ENCODE data around the gene EIF2D. TPM values are rescaled to one million over a fixed set of nuclear protein-coding genes. Genes with fewer than 3 reads are reported as not detected.
A peak's percentile ranks its signal among the peaks of the same experiment; 100 is the strongest.

The EIF2D gene
- total RNA-seq, 1 donor from 2014 or later: 45.6 TPM

DNA sequence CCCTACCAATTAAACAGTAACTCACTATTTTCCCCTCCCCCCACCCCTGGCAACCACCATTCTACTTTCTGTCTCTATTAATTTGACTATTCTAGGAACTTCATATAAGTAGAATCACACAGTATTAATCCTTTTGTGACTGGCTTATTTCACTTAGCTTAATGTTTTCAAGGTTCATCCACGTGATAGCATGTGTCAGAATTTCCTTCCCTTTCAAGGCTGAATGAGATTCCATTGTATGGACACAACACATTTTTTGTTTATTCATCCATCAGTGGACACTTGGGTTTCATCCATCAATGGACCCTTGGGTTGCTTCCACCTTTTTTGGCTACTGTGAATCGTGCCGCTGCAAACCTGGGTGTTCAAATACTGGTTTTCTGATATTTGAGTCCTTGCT, 41.7 kb downstream of the EIF2D start:
- peak; percentile 40 for DNase-seq (ENCODE audit: low read depth)
- TF ChIP-seq, protein P1, sequence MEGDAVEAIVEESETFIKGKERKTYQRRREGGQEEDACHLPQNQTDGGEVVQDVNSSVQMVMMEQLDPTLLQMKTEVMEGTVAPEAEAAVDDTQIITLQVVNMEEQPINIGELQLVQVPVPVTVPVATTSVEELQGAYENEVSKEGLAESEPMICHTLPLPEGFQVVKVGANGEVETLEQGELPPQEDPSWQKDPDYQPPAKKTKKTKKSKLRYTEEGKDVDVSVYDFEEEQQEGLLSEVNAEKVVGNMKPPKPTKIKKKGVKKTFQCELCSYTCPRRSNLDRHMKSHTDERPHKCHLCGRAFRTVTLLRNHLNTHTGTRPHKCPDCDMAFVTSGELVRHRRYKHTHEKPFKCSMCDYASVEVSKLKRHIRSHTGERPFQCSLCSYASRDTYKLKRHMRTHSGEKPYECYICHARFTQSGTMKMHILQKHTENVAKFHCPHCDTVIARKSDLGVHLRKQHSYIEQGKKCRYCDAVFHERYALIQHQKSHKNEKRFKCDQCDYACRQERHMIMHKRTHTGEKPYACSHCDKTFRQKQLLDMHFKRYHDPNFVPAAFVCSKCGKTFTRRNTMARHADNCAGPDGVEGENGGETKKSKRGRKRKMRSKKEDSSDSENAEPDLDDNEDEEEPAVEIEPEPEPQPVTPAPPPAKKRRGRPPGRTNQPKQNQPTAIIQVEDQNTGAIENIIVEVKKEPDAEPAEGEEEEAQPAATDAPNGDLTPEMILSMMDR (conservative IDR thresholded peaks at IDR 0.05; ENCODE audit: low read depth, low read length): no peak
- no peak overlapping the region for H3K4me3 ChIP-seq (ENCODE audit: low read depth, low read length)

DNA sequence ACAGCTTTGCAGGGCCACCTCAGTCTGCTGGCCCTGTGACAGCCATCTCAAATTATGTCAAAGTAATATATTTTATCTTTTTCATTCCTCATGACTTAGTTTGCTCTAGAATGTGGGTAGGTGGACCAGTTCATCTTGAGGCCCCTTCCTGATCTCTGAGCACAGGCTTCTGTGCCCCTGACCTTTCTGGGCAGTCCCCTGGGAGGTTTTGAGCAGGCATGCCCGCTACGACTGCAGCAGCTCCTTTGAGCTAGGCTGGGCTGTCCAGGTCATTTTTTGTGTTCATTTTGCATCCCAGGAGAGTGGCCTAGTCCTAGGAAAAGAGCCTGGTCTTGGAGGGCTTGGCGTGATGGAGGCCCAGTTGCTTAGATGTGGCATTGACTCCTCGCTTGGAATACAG, 42.7 kb downstream of the EIF2D start:
- no peak overlapping the region for H3K4me3 ChIP-seq (ENCODE audit: low read depth, low read length)
- DNase-seq (ENCODE audit: low read depth): no peak
- TF ChIP-seq, protein P1 (conservative IDR thresholded peaks at IDR 0.05; ENCODE audit: low read depth, low read length): no peak

DNA sequence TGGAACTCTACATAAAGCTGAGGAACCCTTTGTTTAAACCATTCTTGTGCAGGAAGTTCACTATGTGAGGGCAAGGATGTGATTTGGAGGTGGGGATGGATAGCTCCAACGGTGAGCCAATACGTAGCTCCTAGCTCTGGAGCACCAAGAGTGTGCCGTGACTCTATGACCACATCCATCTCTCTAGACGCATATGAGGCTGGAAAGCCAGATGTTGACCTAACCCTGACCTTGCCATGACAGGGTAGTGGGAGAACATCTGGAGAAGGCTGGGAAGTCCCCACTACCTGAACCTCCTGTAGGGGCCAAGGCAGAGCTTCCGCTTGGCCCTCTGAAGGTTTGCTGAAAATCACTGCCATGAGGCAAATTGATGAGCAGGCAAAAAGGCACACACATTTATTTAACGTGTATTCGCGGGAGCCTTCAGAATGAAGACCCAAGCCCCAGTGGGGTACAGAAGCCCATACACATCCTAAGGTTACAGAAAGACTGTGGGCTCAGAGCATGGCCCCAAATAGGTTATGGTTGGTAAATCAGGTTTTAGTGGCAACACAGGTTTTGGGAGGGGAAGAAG, 43.4 kb downstream of the EIF2D start:
- H3K4me3 ChIP-seq (ENCODE audit: low read depth, low read length): no peak overlapping the region
- DNase-seq (ENCODE audit: low read depth): no peak
- TF ChIP-seq, protein P1 (conservative IDR thresholded peaks at IDR 0.05; ENCODE audit: low read depth, low read length): no peak

DNA sequence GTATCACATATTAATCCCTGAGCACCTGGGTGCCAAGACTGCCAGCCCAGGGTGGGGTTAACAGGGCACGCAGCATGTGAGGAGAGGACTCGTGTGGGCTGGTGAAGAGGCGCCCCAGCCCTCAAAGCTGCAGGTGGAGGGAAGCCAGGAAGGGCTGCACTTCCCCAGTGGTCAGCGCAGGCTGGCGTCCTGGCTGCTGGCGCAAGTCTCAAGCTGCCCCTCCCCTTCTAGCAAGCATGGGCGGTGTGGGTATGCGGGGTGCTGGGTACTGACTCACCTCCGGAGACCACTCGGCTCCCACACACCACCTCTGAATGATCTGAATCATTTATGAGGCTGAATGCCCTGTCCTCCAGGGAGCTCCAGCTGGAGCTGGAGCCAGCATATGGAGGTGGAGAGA, 44.0 kb downstream of the EIF2D start:
- DNase-seq (ENCODE audit: low read depth): no peak
- H3K4me3 ChIP-seq (ENCODE audit: low read depth, low read length): no peak overlapping the region
- TF ChIP-seq, protein P1 (conservative IDR thresholded peaks at IDR 0.05; ENCODE audit: low read depth, low read length): no peak

DNA sequence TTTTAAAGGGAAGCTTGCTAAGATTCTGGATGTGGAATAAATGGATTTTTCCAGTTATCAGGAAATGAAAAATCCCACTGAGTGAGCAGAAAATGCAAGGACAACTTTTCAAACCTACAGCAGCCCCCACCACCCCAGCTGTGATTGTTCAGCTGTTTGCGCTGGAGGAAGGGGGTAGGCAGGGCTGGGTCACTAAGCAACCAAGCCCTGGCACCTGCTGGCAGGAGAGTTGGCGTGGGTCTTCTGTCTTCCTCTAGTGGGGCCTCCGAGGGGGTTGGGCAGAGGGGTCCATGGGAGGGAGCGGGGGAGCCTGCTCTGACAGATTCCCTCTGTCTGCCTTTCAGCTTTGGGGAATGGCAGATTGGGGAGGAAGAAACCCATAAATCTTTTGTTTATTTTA, 45.3 kb downstream of the EIF2D start:
- H3K4me3 ChIP-seq (ENCODE audit: low read depth, low read length): no peak overlapping the region
- no peak for DNase-seq (ENCODE audit: low read depth)
- TF ChIP-seq, protein P1 (conservative IDR thresholded peaks at IDR 0.05; ENCODE audit: low read depth, low read length): no peak

DNA sequence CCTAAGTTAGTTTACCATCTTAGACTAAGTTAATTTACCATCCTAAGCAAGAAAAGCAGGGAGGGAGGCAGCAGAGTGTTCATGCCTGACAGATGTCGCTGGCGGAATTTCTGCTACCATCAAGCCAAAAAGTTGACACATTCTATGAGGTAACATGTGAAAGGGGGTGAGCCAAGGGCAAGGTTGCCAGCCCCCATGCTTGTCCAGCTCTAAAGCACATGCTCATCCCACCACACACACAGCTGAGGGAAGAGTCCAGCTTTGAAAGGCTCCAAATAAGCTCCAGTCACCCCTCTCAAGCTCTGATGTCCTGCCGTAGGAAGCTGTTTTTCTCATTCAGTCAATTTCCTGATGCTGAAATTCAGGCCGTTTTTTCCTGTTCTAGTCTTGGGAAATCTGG, 46.3 kb downstream of the EIF2D start:
- no peak overlapping the region for H3K4me3 ChIP-seq (ENCODE audit: low read depth, low read length)
- TF ChIP-seq, protein P1 (conservative IDR thresholded peaks at IDR 0.05; ENCODE audit: low read depth, low read length): no peak
- DNase-seq (ENCODE audit: low read depth): no peak
